WTC11 (cell line): ENCODE measurements around the gene GNMT. TPM values are rescaled to one million over a fixed set of nuclear protein-coding genes. Genes with fewer than 3 reads are reported as not detected.

Experiments used
- ATAC-seq: fragments of 200-7000 bp; cut with Tn5 transposase; 2 replicates; pipeline ENCODE4 v1.10.0; 2021; ENCODE audit warnings: mild to moderate bottlenecking, moderate library complexity
- CTCF ChIA-PET: fragments of 300-600 bp; sonication (Branson Sonifier 250); formaldehyde crosslinking; loops from one replicate; lab custom pipeline; 2021; ENCODE audit warnings: antibody characterized with exemption; lab: Charles Lee
- POLR2A ChIA-PET: fragments of 350-600 bp; sonication (Branson Sonifier 250); formaldehyde crosslinking; loops from one replicate; lab custom pipeline; 2021; ENCODE audit warnings: antibody characterized with exemption; lab: Charles Lee
- DNase-seq: peaks from one replicate; pipeline ENCODE4 v3.0.0; 2021; ENCODE audit warnings: low spot score
- H3K27ac Mint-ChIP-seq: 2 replicates; pipeline ENCODE4 v1.8.0; 2021; ENCODE audit warnings: mixed read lengths
- H3K27me3 Mint-ChIP-seq: 2 replicates; pipeline ENCODE4 v1.8.0; 2021; ENCODE audit warnings: low read depth, mild to moderate bottlenecking, moderate library complexity, mixed read lengths
- H3K36me3 Mint-ChIP-seq: 2 replicates; pipeline ENCODE4 v1.8.0; 2021; ENCODE audit warnings: mixed read lengths
- H3K4me1 Mint-ChIP-seq: 2 replicates; pipeline ENCODE4 v1.8.0; 2022; ENCODE audit warnings: mixed read lengths
- H3K4me3 Mint-ChIP-seq: 2 replicates; pipeline ENCODE4 v1.8.0; 2021; ENCODE audit warnings: mild to moderate bottlenecking, moderate library complexity, mixed read lengths
- H3K9me3 Mint-ChIP-seq: 2 replicates; pipeline ENCODE4 v1.8.0; 2021; ENCODE audit warnings: mixed read lengths
- AR ChIP-seq: fragments of 250-450 bp; sonication (Bioruptor Pico); IDR thresholded peaks from 2 replicates; pipeline ENCODE4 v1.9.0; 2021; ENCODE audit warnings: mild to moderate bottlenecking
- CDX4 ChIP-seq: fragments of 250-450 bp; sonication (Bioruptor Pico); IDR thresholded peaks from 2 replicates; pipeline ENCODE4 v1.9.0; 2021; ENCODE audit warnings: moderate library complexity, mild to moderate bottlenecking, inconsistent platforms, borderline replicate concordance
- HMGA2 ChIP-seq: fragments of 250-450 bp; sonication (Bioruptor Pico); IDR thresholded peaks from 2 replicates; pipeline ENCODE4 v1.4.0; 2021; ENCODE audit warnings: mild to moderate bottlenecking, moderate library complexity
- HMGXB4 ChIP-seq: sonication (generic); formaldehyde crosslinking; IDR thresholded peaks from 2 replicates; pipeline ENCODE4 v1.8.1; 2023; ENCODE audit warnings: mild to moderate bottlenecking, moderate library complexity, missing genetic modification reagents
- IRF2 ChIP-seq: sonication (generic); formaldehyde crosslinking; IDR thresholded peaks from 2 replicates; pipeline ENCODE4 v1.8.0; 2022; ENCODE audit warnings: low read depth, missing genetic modification reagents, borderline replicate concordance
- JUN ChIP-seq: sonication (generic); formaldehyde crosslinking; IDR thresholded peaks from 2 replicates; pipeline ENCODE4 v1.8.0; 2023; ENCODE audit warnings: mild to moderate bottlenecking, missing genetic modification reagents
- MAX ChIP-seq: sonication (generic); formaldehyde crosslinking; IDR thresholded peaks from 2 replicates; pipeline ENCODE4 v1.8.0; 2022; ENCODE audit warnings: mild to moderate bottlenecking, missing genetic modification reagents
- OVOL2 ChIP-seq: fragments of 250-450 bp; sonication (Bioruptor Pico); IDR thresholded peaks from 2 replicates; pipeline ENCODE4 v1.9.0; 2021; ENCODE audit warnings: mild to moderate bottlenecking, borderline replicate concordance
- PRRX2 ChIP-seq: fragments of 250-450 bp; sonication (Bioruptor Pico); IDR thresholded peaks from 2 replicates; pipeline ENCODE4 v1.8.0; 2021; ENCODE audit warnings: mild to moderate bottlenecking
- RELA ChIP-seq: sonication (generic); formaldehyde crosslinking; IDR thresholded peaks from 2 replicates; pipeline ENCODE4 v1.8.1; 2022; ENCODE audit warnings: missing genetic modification reagents, mild to moderate bottlenecking, borderline replicate concordance
- TEAD4 ChIP-seq: sonication (generic); formaldehyde crosslinking; IDR thresholded peaks from 2 replicates; pipeline ENCODE4 v1.8.0; 2022; ENCODE audit warnings: mild to moderate bottlenecking, missing genetic modification reagents
- ZNF138 ChIP-seq: sonication (generic); formaldehyde crosslinking; conservative IDR thresholded peaks from 2 replicates; pipeline ENCODE4 v1.8.1; 2022; ENCODE audit warnings: mild to moderate bottlenecking, moderate library complexity, missing genetic modification reagents
- ZNF232 ChIP-seq: sonication (generic); formaldehyde crosslinking; IDR thresholded peaks from 2 replicates; pipeline ENCODE4 v1.8.0; 2022; ENCODE audit warnings: mild to moderate bottlenecking, missing genetic modification reagents
- ZNF263 ChIP-seq: sonication (generic); formaldehyde crosslinking; IDR thresholded peaks from 2 replicates; pipeline ENCODE4 v1.8.1; 2022; ENCODE audit warnings: low read depth, mild to moderate bottlenecking, moderate library complexity, missing genetic modification reagents
- ZNF317 ChIP-seq: sonication (generic); formaldehyde crosslinking; IDR thresholded peaks from 2 replicates; pipeline ENCODE4 v1.8.1; 2023; ENCODE audit warnings: low read depth, mild to moderate bottlenecking, moderate library complexity, missing genetic modification reagents, borderline replicate concordance
- ZNF396 ChIP-seq: fragments of 250-450 bp; sonication (Bioruptor Pico); IDR thresholded peaks from 2 replicates; pipeline ENCODE4 v1.8.0; 2021; ENCODE audit warnings: mild to moderate bottlenecking, moderate library complexity, borderline replicate concordance
- ZNF512 ChIP-seq: sonication (generic); formaldehyde crosslinking; IDR thresholded peaks from 2 replicates; pipeline ENCODE4 v1.8.1; 2022; ENCODE audit warnings: missing genetic modification reagents, borderline replicate concordance
- ZNF671 ChIP-seq: fragments of 250-450 bp; sonication (Bioruptor Pico); IDR thresholded peaks from 2 replicates; pipeline ENCODE4 v1.8.0; 2021; ENCODE audit warnings: mild to moderate bottlenecking
- total RNA-seq: library from RNA; stranded (reverse); gene quantifications from 3 replicates; pipeline ENCODE4 v1.2.3, GENCODE V29; 2021
- TF ChIP-seq, protein P1 (sequence below): fragments of 200-600 bp; IDR thresholded peaks from 2 replicates; pipeline ENCODE4 v1.8.0; 2022; ENCODE audit warnings: antibody characterized with exemption
- TF ChIP-seq, protein P2 (sequence below): fragments of 250-450 bp; sonication (Bioruptor Pico); conservative IDR thresholded peaks from 2 replicates; pipeline ENCODE4 v1.9.0; 2021; ENCODE audit warnings: mild to moderate bottlenecking

GNMT gene
- total RNA-seq, 1 experiment from 2014 or later: 2.0 TPM

DNA sequence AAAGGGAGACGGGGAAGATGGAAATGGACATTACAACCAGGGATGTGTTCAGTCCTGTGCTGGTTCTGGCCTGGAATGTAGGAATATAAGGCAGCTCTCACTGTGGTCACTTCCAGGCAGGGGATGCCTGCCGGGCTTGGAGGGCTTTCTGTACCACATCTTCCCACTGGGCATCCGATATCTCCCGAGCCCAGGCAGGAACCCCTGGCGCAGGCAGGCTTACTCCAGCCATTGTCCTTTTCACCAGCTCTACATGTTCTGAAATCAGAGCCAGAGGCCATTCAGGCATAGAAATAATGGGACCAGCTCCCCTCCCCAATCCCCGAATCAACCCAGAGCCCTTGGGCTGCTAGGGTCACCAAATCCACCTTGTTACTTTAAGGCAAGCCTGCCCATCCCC, 51.8 kb downstream of the GNMT start:
- TF ChIP-seq MAX (CRISPR knock-in tag): no peak
- no peak for TF ChIP-seq HMGXB4
- no peak for TF ChIP-seq AR (CRISPR knock-in tag)
- TF ChIP-seq ZNF138 (CRISPR knock-in tag): no peak
- TF ChIP-seq RELA (CRISPR knock-in tag): no peak
- TF ChIP-seq, protein P1, sequence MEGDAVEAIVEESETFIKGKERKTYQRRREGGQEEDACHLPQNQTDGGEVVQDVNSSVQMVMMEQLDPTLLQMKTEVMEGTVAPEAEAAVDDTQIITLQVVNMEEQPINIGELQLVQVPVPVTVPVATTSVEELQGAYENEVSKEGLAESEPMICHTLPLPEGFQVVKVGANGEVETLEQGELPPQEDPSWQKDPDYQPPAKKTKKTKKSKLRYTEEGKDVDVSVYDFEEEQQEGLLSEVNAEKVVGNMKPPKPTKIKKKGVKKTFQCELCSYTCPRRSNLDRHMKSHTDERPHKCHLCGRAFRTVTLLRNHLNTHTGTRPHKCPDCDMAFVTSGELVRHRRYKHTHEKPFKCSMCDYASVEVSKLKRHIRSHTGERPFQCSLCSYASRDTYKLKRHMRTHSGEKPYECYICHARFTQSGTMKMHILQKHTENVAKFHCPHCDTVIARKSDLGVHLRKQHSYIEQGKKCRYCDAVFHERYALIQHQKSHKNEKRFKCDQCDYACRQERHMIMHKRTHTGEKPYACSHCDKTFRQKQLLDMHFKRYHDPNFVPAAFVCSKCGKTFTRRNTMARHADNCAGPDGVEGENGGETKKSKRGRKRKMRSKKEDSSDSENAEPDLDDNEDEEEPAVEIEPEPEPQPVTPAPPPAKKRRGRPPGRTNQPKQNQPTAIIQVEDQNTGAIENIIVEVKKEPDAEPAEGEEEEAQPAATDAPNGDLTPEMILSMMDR: no peak
- no peak for TF ChIP-seq ZNF232 (CRISPR knock-in tag)
- TF ChIP-seq IRF2 (CRISPR knock-in tag): no peak
- TF ChIP-seq, protein P2, sequence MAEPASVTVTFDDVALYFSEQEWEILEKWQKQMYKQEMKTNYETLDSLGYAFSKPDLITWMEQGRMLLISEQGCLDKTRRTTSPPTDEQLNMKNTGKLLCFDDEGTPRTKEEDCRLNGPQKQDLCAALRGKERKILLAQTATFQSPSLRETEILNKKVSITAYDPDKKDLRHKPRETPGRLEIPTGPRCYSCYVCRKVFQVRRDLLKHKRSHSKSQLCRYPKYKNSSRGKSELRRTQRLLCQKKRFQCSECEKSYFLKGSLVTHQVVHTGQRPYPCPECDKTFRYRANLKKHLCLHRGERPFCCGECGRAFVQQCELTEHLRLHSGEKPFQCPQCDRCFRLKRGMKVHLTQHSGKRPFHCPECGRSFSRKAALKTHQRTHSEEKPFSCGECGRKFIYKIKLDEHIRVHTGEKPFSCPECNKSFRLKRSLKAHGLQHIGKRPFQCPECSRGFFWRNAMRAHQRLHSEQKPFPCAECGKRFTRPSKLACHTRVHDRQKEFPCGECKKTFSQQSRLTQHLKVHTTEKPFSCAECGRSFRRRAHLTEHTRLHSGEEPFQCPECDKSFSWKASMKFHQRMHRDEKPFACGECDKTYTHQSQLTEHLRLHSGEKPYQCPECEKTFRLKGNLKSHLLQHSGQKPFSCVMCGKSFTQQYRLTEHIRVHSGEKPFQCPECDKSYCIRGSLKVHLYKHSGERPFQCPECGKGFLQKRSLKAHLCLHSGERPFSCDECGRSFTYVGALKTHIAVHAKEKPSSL (CRISPR knock-in tag): no peak
- TF ChIP-seq OVOL2 (CRISPR knock-in tag): no peak
- no peak for TF ChIP-seq ZNF671 (CRISPR knock-in tag)
- no peak for TF ChIP-seq ZNF317 (CRISPR knock-in tag)
- TF ChIP-seq ZNF396 (CRISPR knock-in tag): no peak
- no peak for TF ChIP-seq ZNF512
- no peak for TF ChIP-seq CDX4 (CRISPR knock-in tag)
- TF ChIP-seq TEAD4 (CRISPR knock-in tag): no peak
- no peak for TF ChIP-seq ZNF263 (CRISPR knock-in tag)
- no peak for TF ChIP-seq HMGA2 (CRISPR knock-in tag)
- TF ChIP-seq JUN (CRISPR knock-in tag): no peak
- TF ChIP-seq PRRX2 (CRISPR knock-in tag): no peak
- H3K4me1 Mint-ChIP-seq: peaks cover 28% of the 10 kb centered on the region
- ATAC-seq (no peak), DNase-seq (no peak)
- H3K36me3 Mint-ChIP-seq: peaks cover 50% of the 10 kb centered on the region
- CTCF ChIA-PET: interaction anchor here (0.6 to 3.1 kb wide), 2 partner anchors 48 to 68 kb away, joined by 3 to 17 read pairs; no protein-coding TSS in a partner anchor
- H3K27ac Mint-ChIP-seq: no peak overlapping the region
- peak overlapping the region; percentile 99 for H3K4me3 Mint-ChIP-seq
- H3K9me3 Mint-ChIP-seq: no peaks in the 10 kb centered on the region
- no peaks in the 10 kb centered on the region for H3K27me3 Mint-ChIP-seq
- POLR2A ChIA-PET: interaction anchor here (1.6 kb wide), 1 partner anchor 10 kb away, joined by 7 read pairs; the partner anchor contains the start of gene RRP36
